ENCODE results near the gene AMIGO3. TPM values are rescaled to one million over a fixed set of nuclear protein-coding genes. Genes with fewer than 3 reads are reported as not detected.

Gene AMIGO3
- total RNA-seq, 2 experiments from 2014 or later = 0.82 to 1.3 TPM

GRCh38 chr3:49667701-49668413, 51.6 kb downstream of the AMIGO3 start:
- ChIA-PET POLR2A (no interaction called here), CTCF (no interaction called here)
- Mint-ChIP-seq H3K36me3 (ENCODE audit: low read depth) (no peaks in the 10 kb centered on the region), H3K27ac (no peak overlapping the region), H3K27me3 (no peaks in the 10 kb centered on the region), H3K4me3 (no peak overlapping the region), H3K9me3 (no peaks in the 10 kb centered on the region), H3K4me1 (ENCODE audit: low read depth) (peaks cover 8% of the 10 kb centered on the region)
- no peaks in the 10 kb centered on the region for H3K27me3 ChIP-seq (ENCODE audit: control insufficient read depth in 1 of 2, insufficient read depth in 2 of 2, low read length in 2 of 2)
- no peaks in the 10 kb centered on the region for H3K9me3 ChIP-seq (ENCODE audit: control insufficient read depth in 1 of 2, insufficient read depth in 1 of 2, low read length in 2 of 2)
- no peak for DNase-seq
- no peak overlapping the region for H3K27ac ChIP-seq (ENCODE audit: low read depth in 1 of 2, low read length in 2 of 2)
- no peak for ATAC-seq (ENCODE audit: poor library complexity)
- no peaks in the 10 kb centered on the region for H3K36me3 ChIP-seq (ENCODE audit: insufficient read depth, low read length)
- H3K4me1 ChIP-seq (ENCODE audit: insufficient read depth, low read length) = peaks cover 4% of the 10 kb centered on the region
- intact Hi-C loops (cut with DNase I, micrococcal nuclease) = no loop called here
- TF ChIP-seq, protein P1, sequence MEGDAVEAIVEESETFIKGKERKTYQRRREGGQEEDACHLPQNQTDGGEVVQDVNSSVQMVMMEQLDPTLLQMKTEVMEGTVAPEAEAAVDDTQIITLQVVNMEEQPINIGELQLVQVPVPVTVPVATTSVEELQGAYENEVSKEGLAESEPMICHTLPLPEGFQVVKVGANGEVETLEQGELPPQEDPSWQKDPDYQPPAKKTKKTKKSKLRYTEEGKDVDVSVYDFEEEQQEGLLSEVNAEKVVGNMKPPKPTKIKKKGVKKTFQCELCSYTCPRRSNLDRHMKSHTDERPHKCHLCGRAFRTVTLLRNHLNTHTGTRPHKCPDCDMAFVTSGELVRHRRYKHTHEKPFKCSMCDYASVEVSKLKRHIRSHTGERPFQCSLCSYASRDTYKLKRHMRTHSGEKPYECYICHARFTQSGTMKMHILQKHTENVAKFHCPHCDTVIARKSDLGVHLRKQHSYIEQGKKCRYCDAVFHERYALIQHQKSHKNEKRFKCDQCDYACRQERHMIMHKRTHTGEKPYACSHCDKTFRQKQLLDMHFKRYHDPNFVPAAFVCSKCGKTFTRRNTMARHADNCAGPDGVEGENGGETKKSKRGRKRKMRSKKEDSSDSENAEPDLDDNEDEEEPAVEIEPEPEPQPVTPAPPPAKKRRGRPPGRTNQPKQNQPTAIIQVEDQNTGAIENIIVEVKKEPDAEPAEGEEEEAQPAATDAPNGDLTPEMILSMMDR (IDR thresholded peaks at IDR 0.05) = no peak
- H3K4me3 ChIP-seq (ENCODE audit: low read length) = no peak overlapping the region

Other genes with a start within 250 kb of the AMIGO3 start
- gene DAG1, start 249.4 kb downstream of the AMIGO3 start, total RNA-seq = 10 to 100 TPM; 15.0 to 18.3 TPM
- gene BSN, start 165.2 kb downstream of the AMIGO3 start, total RNA-seq = under 1 TPM; 0.08 to 0.11 TPM
- gene APEH, start 45.3 kb downstream of the AMIGO3 start, total RNA-seq = 10 to 100 TPM; 44.3 to 45.5 TPM
- 1 to 10 TPM; 7.8 TPM for gene MST1, start 30.2 kb downstream of the AMIGO3 start, total RNA-seq
- gene RNF123, start 30.1 kb downstream of the AMIGO3 start, total RNA-seq = 10 to 100 TPM; 28.8 to 29.7 TPM
- 10 to 100 TPM; 39.0 to 41.4 TPM for gene GMPPB, start 4.3 kb upstream of the AMIGO3 start, total RNA-seq
- 10 to 100 TPM; 33.3 to 36.0 TPM for gene IP6K1, start 66.9 kb upstream of the AMIGO3 start, total RNA-seq
- under 1 TPM in 1 of 2 experiments, not detected in 1; 0.17 TPM for gene CDHR4, start 80.2 kb upstream of the AMIGO3 start, total RNA-seq
- under 1 TPM; 0.85 to 0.87 TPM for gene INKA1, start 83.6 kb upstream of the AMIGO3 start, total RNA-seq
- 100 to 1,000 TPM; 208 to 213 TPM for gene UBA7, start 94.3 kb upstream of the AMIGO3 start, total RNA-seq
- 1 to 10 TPM; 2.4 TPM for gene TRAIP, start 136.9 kb upstream of the AMIGO3 start, total RNA-seq
- under 1 TPM in 1 of 2 experiments, not detected in 1; 0.28 TPM for gene CAMKV, start 150.2 kb upstream of the AMIGO3 start, total RNA-seq
- gene MST1R, start 184.2 kb upstream of the AMIGO3 start, total RNA-seq = under 1 TPM; 0.55 to 0.89 TPM
- gene MON1A, start 210.1 kb upstream of the AMIGO3 start, total RNA-seq = 1 to 10 TPM in 1 of 2 experiments, under 1 TPM in 1; 0.85 to 1.3 TPM
- gene RBM6, start 220.5 kb upstream of the AMIGO3 start, total RNA-seq = 100 to 1,000 TPM in 1 of 2 experiments, 10 to 100 TPM in 1; 99.3 to 106 TPM

All from CD4-positive, alpha-beta T cell (primary cell).